Neural progenitor cell (in vitro differentiated cells): ENCODE results near the gene EPHB2. TPM values are rescaled to one million over a fixed set of nuclear protein-coding genes. Genes with fewer than 3 reads are reported as not detected.

Source experiments
- DNase-seq: peaks from one replicate; pipeline ENCODE4 v3.0.0-alpha.2; 2016; ENCODE audit warnings: low spot score
- H2AFZ ChIP-seq: fragments of 200-600 bp; sonication (generic); replicated peaks from 2 replicates; pipeline ENCODE4 v1.6.1; 2016; ENCODE audit warnings: antibody characterized with exemption
- H3F3A ChIP-seq: fragments of 200-600 bp; sonication (generic); 2 replicates; pipeline ENCODE4 v1.6.1; 2016; ENCODE audit warnings: antibody characterized with exemption, low read depth
- H3K27ac ChIP-seq: fragments of 200-600 bp; sonication (generic); 2 replicates; pipeline ENCODE4 v1.5.1; 2016; ENCODE audit warnings: mild to moderate bottlenecking
- H3K27me3 ChIP-seq: fragments of 200-600 bp; sonication (generic); 2 replicates; pipeline ENCODE4 v1.6.1; 2016; ENCODE audit warnings: mild to moderate bottlenecking, moderate library complexity
- H3K36me3 ChIP-seq: fragments of 200-600 bp; sonication (generic); 2 replicates; pipeline ENCODE4 v1.5.1; 2016
- H3K4me1 ChIP-seq: fragments of 200-600 bp; sonication (generic); 2 replicates; pipeline ENCODE4 v1.6.1; 2016; ENCODE audit warnings: mixed run types
- H3K4me2 ChIP-seq: fragments of 200-600 bp; sonication (generic); 2 replicates; pipeline ENCODE4 v1.6.1; 2016
- H3K4me3 ChIP-seq: fragments of 200-600 bp; sonication (generic); 2 replicates; pipeline ENCODE4 v1.5.1; 2016
- H3K79me2 ChIP-seq: fragments of 200-600 bp; sonication (generic); 2 replicates; pipeline ENCODE4 v1.6.1; 2016; ENCODE audit warnings: low read depth
- H3K9ac ChIP-seq: fragments of 200-600 bp; sonication (generic); 2 replicates; pipeline ENCODE4 v1.6.1; 2016
- H3K9me3 ChIP-seq: fragments of 200-600 bp; sonication (generic); 2 replicates; pipeline ENCODE4 v1.5.1; 2016; ENCODE audit warnings: low read depth
- H4K20me1 ChIP-seq: fragments of 200-600 bp; sonication (generic); 2 replicates; pipeline ENCODE4 v1.6.1; 2016; ENCODE audit warnings: low read depth
- H3K27ac Mint-ChIP-seq: 3 replicates; pipeline ENCODE4 v1.8.0; 2021; ENCODE audit warnings: mixed read lengths
- H3K27me3 Mint-ChIP-seq: 2 replicates; pipeline ENCODE4 v1.8.0; 2022; ENCODE audit warnings: low read depth, mild to moderate bottlenecking, inconsistent platforms, moderate library complexity, mixed read lengths; ENCODE audit not compliant: insufficient read depth
- H3K36me3 Mint-ChIP-seq: 3 replicates; pipeline ENCODE4 v1.8.0; 2021; ENCODE audit warnings: mixed read lengths
- H3K4me1 Mint-ChIP-seq: 3 replicates; pipeline ENCODE4 v1.8.0; 2021; ENCODE audit warnings: mixed read lengths
- H3K4me3 Mint-ChIP-seq: 3 replicates; pipeline ENCODE4 v1.8.0; 2021; ENCODE audit warnings: mild to moderate bottlenecking, moderate library complexity, mixed read lengths
- H3K9me3 Mint-ChIP-seq: 3 replicates; pipeline ENCODE4 v1.8.0; 2020; ENCODE audit warnings: mixed read lengths
- EZH2 ChIP-seq: fragments of 200-600 bp; sonication (generic); IDR thresholded peaks from 2 replicates; pipeline ENCODE4 v1.6.1; 2017; ENCODE audit warnings: antibody characterized with exemption, mild to moderate bottlenecking, moderate library complexity
- EZH2phosphoT487 ChIP-seq: fragments of 200-600 bp; sonication (generic); IDR thresholded peaks from 2 replicates; pipeline ENCODE4 v1.6.1; 2017; ENCODE audit warnings: antibody characterized with exemption
- total RNA-seq: library from RNA; depleted of rRNA; stranded (reverse); fragments of >200 nt; gene quantifications from 2 replicates; pipeline ENCODE4 v1.2.3, GENCODE V29; 2015; ENCODE audit warnings: low replicate concordance
- TF ChIP-seq, protein P1 (sequence below): fragments of 200-600 bp; sonication (generic); IDR thresholded peaks from 2 replicates; pipeline ENCODE4 v1.5.1; 2017; ENCODE audit warnings: antibody characterized with exemption, mild to moderate bottlenecking

Gene EPHB2
- total RNA-seq, 1 donor from 2014 or later: 38.3 TPM

DNA sequence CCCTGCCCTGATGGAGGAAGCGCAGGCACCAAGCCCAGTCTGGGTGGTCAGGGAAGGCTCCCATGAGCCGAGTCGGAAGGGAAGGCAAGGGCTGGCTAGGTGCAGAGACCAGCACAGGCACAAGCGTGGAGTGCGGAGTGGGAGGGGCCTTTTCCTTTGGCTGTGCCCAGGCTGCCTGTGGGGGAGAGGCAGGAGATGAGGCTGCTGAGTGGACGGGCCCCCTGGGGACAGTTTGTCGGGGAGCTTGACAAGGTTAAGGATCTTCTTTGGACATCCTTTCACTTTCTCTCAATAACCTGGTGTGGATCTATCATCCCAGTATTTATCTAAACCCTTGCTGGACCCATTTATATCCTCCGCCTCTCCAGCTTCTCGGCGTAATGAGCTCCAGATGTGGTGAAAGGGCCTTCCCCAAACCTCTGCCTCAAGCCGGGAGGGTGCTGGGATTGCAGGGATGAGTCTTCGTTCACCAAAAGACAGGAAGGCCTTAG, 42.9 kb downstream of the EPHB2 start:
- Mint-ChIP-seq H3K4me1 (peaks cover 28% of the 10 kb centered on the region), H3K4me3 (peak overlapping the region; percentile 21), H3K27me3 (no peaks in the 10 kb centered on the region), H3K9me3 (no peaks in the 10 kb centered on the region), H3K36me3 (no peaks in the 10 kb centered on the region), H3K27ac (no peak overlapping the region)
- Histone ChIP-seq H3K36me3 (no peaks in the 10 kb centered on the region), H4K20me1 (peaks cover 74% of the 10 kb centered on the region), H3K9me3 (no peaks in the 10 kb centered on the region), H3K9ac (no peak overlapping the region), H3K4me2 (no peak overlapping the region), H3K27me3 (no peaks in the 10 kb centered on the region), H3F3A (peaks cover 18% of the 10 kb centered on the region), H3K79me2 (peaks cover 20% of the 10 kb centered on the region), H3K27ac (no peak overlapping the region), H3K4me3 (no peak overlapping the region), H2AFZ (no peak overlapping the region), H3K4me1 (peaks cover 19% of the 10 kb centered on the region)
- no peak for DNase-seq
- TF ChIP-seq EZH2phosphoT487 (no peak), EZH2 (no peak)
- TF ChIP-seq, protein P1, sequence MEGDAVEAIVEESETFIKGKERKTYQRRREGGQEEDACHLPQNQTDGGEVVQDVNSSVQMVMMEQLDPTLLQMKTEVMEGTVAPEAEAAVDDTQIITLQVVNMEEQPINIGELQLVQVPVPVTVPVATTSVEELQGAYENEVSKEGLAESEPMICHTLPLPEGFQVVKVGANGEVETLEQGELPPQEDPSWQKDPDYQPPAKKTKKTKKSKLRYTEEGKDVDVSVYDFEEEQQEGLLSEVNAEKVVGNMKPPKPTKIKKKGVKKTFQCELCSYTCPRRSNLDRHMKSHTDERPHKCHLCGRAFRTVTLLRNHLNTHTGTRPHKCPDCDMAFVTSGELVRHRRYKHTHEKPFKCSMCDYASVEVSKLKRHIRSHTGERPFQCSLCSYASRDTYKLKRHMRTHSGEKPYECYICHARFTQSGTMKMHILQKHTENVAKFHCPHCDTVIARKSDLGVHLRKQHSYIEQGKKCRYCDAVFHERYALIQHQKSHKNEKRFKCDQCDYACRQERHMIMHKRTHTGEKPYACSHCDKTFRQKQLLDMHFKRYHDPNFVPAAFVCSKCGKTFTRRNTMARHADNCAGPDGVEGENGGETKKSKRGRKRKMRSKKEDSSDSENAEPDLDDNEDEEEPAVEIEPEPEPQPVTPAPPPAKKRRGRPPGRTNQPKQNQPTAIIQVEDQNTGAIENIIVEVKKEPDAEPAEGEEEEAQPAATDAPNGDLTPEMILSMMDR: no peak

DNA sequence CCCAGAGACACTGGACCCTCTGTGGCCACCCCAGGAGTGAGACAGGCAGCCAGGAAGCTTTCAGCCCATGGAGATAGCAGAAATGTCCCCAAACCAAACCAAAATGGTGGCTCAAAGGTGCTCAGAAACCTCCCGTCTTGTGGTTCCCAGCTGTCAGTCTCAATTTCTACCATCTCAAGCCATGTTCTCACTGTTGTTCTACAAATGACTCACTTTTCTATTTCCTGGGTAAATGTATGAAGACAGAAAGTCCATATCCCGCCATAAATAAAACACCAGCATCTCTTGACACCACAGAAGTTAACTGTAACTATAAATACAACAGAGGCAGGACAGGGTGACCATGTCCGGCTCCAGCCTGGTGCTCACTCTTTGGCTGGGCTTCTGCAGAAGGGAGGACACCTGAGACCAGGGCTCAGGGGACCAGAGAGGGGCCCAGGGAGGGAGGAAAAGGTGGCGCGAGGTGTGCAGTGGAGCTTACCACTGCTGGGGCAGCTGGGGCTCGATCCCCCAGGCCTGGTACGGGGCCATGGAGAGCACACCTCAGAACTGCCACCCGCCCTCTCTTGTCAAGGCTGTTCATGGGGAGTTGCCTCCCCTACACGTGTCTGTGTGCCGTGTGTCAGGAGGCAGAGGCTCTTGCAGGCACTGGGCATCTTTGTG, 43.6 kb downstream of the EPHB2 start:
- Mint-ChIP-seq H3K4me3 (no peak overlapping the region), H3K27me3 (no peaks in the 10 kb centered on the region), H3K4me1 (peaks cover 28% of the 10 kb centered on the region), H3K27ac (peak overlapping the region; percentile 12), H3K9me3 (no peaks in the 10 kb centered on the region), H3K36me3 (no peaks in the 10 kb centered on the region)
- Histone ChIP-seq H3K4me3 (no peak overlapping the region), H2AFZ (no peak overlapping the region), H3K4me1 (peaks cover 19% of the 10 kb centered on the region), H3K4me2 (no peak overlapping the region), H4K20me1 (peaks cover 68% of the 10 kb centered on the region), H3K27me3 (no peaks in the 10 kb centered on the region), H3F3A (peaks cover 18% of the 10 kb centered on the region), H3K79me2 (peaks cover 20% of the 10 kb centered on the region), H3K9me3 (no peaks in the 10 kb centered on the region), H3K27ac (no peak overlapping the region), H3K9ac (no peak overlapping the region), H3K36me3 (no peaks in the 10 kb centered on the region)
- TF ChIP-seq, protein P1: no peak
- TF ChIP-seq EZH2phosphoT487: no peak
- TF ChIP-seq EZH2: no peak
- DNase-seq: no peak

DNA sequence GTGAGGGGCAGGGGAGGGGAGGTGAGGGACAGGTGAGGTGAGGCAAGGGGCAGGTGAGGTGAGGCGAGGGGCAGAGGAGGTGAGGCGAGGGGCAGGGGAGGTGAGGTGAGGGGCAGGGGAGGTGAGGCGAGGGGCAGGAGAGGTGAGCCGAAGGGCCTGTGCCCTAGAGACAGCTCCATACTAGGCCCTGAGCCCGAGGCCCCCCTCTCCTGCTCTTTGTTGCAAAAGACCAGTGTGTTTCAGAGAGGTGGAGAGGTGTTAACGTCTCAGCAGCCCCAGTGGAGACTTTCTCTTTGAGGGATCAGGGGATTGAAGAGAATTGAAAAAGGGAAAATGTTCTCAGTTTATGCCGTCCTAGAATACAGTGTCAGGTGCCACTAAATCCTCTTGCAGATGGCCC, 44.2 kb downstream of the EPHB2 start:
- Histone ChIP-seq H3K4me3 (no peak overlapping the region), H3K4me2 (no peak overlapping the region), H3K27me3 (no peaks in the 10 kb centered on the region), H3K4me1 (peaks cover 18% of the 10 kb centered on the region), H3K27ac (peak overlapping the region; percentile 70), H3K9ac (no peak overlapping the region), H3F3A (peaks cover 12% of the 10 kb centered on the region), H2AFZ (no peak overlapping the region), H3K79me2 (peaks cover 20% of the 10 kb centered on the region), H4K20me1 (peaks cover 64% of the 10 kb centered on the region), H3K36me3 (no peaks in the 10 kb centered on the region), H3K9me3 (no peaks in the 10 kb centered on the region)
- no peak for DNase-seq
- Mint-ChIP-seq H3K27me3 (no peaks in the 10 kb centered on the region), H3K4me3 (no peak overlapping the region), H3K9me3 (no peaks in the 10 kb centered on the region), H3K4me1 (peaks cover 25% of the 10 kb centered on the region), H3K27ac (no peak overlapping the region), H3K36me3 (no peaks in the 10 kb centered on the region)
- TF ChIP-seq EZH2phosphoT487 (no peak), EZH2 (no peak)
- TF ChIP-seq, protein P1: no peak
